GM13977 (cell line): ENCODE measurements around the gene ENGASE.
A peak's percentile ranks its signal among the peaks of the same experiment; 100 is the strongest.

ENCODE experiments used
- DNase-seq: peaks from one replicate; pipeline ENCODE4 v3.0.0; 2012; ENCODE audit warnings: low spot score
- CTCF ChIP-seq: IDR thresholded peaks from 2 replicates; pipeline ENCODE4 v1.5.1; 2012; ENCODE audit warnings: mild to moderate bottlenecking, control low read depth; ENCODE audit not compliant: insufficient read depth; ENCODE audit errors: extremely low read depth, missing control alignments
- in situ Hi-C: fragments of 300-500 bp; cut with MboI; formaldehyde crosslinking; loops from one replicate; pipeline ENCODE4 v1.12.0; 2022; ENCODE audit warnings: low sequenced_read_pairs, low pct_unique_long_range_greater_than_20kb, mixed read lengths, inconsistent platforms; ENCODE audit not compliant: unreplicated experiment

The ENGASE gene

GRCh38 chr17:79075446-79075750 is 774 bp downstream of the ENGASE start:
- in situ Hi-C loops = no loop called here
- DNase-seq = peak; percentile 41
- no peak for TF ChIP-seq CTCF

- in situ Hi-C loops = no loop called here
- TF ChIP-seq CTCF = no peak
- peak; percentile 23 for DNase-seq
These were observed 1.3 kb downstream of the ENGASE start for GRCh38 chr17:79075861-79076406.

- DNase-seq = no peak
- in situ Hi-C loops = no loop called here
- no peak for TF ChIP-seq CTCF
These were observed 3.0 kb downstream of the ENGASE start for GRCh38 chr17:79077587-79077986.

GRCh38 chr17:79078476-79079190 is 4.0 kb downstream of the ENGASE start:
- in situ Hi-C loops = no loop called here
- no peak for TF ChIP-seq CTCF
- no peak for DNase-seq

GRCh38 chr17:79079421-79080200 is 5.0 kb downstream of the ENGASE start:
- TF ChIP-seq CTCF = no peak
- DNase-seq = no peak
- in situ Hi-C loops = loop anchor here (10.0 kb wide), 1 partner anchor 315 kb away; no protein-coding TSS in a partner anchor

- no peak for DNase-seq
- TF ChIP-seq CTCF = no peak
- in situ Hi-C loops = loop anchor here (10.0 kb wide), 1 partner anchor 314 kb away; no protein-coding TSS in a partner anchor
These were observed 5.7 kb downstream of the ENGASE start for GRCh38 chr17:79080349-79080748.
